Stimulated activated CD4-positive, alpha-beta T cell treated with anti-CD3 and anti-CD28 coated beads, Interleukin-1b, Interleukin-23, amount 100 ng/mL, for 4 hours (primary cell): ENCODE results near the gene DGCR8.
"Not testable (repeated sequence)": the region's sequence is repeated elsewhere in the genome, so short reads cannot be mapped to it uniquely, and the experiment has no call there.

Experiments
- DNase-seq, 2 donors: peaks; one replicate each; pipeline ENCODE4 v3.0.0-alpha.2; 2020; ENCODE audit warnings: low read depth in 2 of 2

DGCR8 gene

DNA sequence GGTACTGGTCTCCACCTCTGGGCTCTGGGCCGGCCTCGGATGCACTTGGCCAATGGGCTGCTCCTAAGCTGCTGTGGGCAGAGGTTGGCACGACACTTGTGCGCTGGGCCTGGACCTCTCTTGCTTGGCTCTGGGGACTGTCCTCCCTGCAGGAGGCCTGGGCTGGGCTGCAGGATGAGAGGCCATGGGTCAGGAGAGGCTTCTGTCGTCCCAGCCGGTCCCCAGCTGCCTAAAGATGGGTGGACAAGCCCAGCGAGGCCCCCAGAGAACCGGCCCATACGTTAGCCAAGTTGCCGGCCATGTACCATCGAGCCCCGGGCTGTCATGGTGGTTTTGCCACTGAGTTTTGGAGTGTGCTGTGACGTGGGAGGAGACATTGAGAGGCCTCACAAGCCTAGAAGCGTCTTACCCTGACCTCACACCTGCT, 72.4 kb downstream of the DGCR8 start:
- DNase-seq: no peak

DNA sequence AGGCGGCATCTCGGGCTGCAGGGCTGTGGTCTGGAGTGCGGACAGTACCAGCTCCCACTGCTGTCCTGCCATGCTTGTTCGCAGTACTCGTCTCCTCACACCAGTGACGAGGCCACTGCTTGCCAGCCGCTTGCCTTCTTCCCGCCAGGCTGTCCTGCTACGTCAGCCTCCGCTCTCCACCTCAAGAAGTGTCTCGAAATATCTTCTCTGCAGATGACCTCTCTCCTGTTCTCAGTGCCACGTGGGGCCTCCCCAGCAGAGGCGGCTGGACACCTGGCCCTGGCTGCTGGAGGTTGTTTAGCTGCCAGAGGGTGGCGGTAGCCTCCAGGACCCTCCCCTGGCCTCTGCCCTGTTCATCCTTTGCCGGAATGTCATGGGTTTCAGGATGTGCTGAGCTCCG, 73.9 kb downstream of the DGCR8 start:
- DNase-seq: no peak

DNA sequence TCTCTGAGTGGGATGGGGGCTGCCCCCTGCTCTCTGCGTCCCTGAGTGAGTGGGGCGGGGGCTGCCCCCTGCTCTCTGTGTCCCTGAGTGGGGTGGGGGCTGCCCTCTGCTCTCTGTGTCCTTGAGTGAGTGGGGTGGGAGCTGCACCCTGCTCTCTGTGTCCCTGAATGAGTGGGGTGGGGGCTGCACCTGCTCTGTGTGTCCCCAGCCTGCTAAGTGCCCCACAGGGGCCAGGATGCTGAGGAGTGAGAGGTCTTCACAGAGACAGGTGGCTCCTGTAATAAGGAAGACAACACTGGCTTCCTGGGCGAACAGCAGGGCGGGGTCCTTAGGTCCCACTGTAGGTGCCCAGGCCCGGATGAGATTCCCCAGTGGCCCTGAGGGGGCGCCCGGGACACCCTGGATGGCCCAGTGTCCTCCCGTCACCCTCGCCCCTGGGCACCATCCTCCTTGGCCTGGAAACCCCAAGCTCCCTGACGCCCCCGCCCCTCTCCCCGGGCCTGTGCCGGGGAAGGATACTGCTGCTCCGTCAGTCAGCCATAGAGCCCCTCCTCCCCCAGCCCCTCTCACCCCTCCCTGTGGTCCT, 74.7 kb downstream of the DGCR8 start:
- DNase-seq: no peak

DNA sequence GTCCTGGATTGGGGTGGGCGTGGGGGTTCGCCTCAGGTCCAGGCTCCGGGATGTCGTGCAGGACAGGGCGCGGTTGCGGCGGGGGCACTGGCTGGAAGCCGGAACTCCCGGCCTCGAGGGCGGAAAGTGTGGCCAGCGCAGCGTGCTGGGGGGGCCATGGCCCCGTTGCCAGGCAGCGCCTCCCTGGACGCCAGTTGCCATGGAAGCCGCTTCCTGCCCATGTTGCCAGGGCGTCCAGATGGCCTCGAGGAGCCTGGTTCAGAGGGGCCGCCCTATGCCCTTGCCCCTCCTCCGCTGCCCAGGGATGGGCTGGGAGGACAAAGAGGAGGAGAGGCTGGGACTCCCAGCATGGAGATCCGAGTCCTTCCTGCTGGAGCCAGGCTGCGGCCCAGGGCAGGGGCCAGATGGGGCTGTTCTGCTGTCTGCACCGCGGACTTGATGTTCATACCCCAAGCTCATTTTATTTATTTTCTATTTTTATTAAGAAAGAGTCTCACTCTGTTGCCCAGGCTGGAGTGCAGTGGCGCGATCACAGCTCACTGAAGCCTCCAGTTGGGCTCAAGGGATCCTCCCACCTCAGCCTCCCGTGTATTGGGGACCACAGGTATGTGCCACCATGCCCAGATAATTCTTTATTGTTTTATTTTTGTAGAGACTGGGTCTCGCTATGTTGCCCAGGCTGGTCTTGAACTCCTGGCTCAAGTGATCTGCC, 75.4 kb downstream of the DGCR8 start:
- DNase-seq: no peak

DNA sequence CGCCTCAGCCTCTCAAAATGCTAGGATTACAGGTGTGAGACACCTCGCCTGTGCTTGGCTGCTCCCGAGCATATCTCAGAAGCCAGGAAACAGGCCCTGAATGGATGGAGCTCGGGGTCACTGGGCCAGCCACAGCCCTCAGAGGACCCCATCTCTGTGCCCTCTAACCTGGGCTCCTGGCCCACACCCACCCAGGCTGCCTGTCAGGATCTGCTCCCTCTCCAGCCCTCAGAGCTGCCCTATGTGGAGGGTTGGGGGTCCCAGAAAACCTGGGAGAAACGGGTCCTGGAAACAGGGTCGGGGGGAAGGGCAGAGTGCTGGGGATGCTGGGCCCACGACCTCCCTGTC, 76.0 kb downstream of the DGCR8 start:
- no peak for DNase-seq

DNA sequence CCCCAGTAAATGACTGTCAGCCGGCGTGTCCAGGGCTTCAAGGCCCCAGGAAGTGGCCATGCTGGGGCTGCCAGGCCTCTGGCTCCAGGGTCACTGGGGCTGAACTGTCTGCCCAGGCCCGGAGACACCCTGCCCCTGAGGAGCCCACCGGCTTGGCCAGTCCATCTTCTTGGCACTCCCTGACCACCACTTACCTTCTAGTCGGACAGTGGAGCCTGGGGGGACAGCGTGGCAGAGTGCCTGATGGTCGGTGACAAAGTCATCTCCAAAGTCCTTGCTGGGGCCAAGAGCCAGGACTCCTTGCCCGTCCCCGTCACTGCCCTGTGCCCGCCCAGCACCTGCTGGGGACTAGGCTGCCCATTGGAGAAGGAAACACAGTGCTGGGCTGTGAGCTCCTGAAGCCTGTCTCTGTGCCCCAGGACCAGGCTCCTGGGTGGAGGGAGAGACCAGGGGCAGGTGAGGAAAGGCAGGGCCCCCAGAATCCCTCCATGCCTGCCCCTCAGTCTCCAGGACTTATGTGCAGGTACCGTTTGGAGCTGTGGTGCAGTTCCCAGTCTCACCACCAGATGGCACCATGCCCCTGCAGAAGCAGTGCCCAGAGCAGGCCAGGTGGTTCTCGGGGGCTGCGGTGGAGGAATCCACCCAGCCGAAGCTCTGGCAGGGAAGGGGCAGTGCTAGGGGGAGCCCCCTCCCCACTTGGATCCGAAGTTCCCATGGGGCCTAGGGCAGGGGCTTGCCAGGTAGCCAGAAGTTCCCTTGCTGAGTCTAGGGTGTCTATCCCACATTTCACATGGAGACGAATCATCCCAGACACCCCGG, 76.8 kb downstream of the DGCR8 start:
- DNase-seq: peak; percentile 91 to 92

DNA sequence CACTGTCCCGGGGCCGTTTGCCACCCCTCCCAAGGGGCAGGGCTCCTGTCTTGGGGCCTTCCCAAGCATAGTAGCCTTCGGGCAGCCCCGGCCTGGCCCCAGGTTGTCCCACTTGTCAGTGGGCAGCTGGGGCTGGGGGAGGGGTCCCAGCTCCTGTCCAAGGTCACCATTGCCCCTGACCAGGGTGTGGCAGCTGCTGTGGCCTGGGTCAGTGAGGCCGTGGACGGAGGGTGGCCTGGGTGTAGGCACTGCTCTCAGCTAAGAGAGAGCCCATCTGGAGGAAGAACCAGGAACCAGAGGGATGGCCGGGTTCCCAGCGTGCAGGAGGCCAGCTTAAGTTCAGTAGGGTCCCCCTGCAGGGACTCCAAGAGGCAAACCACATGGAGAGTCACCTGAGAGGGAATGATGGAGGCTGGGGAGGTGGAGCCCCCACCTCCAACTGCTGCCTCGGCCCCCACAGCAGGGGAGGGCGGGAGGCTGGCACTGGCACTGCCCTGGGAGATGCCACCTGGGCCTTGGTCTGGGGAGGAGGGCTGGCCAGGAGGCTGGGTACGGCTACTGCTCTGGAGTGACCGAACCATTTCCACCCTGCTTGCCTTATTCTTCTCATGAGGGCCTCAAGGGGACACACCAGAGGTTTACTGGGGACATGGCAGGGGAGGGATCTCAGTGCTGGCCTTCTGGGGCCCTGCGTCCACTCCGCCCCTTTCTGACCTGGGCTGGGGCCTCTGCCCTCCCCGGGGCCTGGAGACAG, 77.6 kb downstream of the DGCR8 start:
- no peak for DNase-seq

DNA sequence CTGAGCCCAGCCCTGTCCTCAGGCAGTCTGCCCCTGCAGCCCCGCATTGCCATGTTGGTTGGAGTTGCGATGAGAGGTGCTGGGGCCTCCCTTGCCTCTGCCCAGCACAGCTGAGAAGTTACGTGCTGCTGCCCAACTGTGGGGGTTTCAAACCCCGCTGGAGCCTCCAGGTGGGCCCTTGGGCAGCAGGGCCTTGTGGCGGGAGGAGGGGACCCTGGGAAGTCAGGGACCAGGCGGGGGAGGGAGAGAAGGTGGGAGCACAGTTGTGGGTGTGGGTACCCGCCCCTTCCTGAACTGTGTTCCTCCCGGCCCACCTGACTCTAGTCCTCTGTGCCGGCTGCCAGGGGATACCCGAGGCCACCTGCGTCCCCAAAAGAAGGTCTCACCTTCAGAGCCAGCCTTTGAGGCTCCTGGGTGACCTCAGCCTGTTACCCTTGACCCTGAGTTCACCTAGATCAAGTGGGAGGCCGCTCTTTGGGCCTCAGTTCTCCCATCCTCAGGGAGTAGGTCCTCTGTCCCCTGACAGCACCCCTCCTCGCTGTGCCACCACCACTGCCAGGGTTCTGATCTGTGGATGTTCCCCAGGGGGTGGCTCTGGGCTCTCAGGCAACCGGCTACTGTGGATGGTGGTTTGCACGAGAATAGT, 78.5 kb downstream of the DGCR8 start:
- no peak for DNase-seq

DNA sequence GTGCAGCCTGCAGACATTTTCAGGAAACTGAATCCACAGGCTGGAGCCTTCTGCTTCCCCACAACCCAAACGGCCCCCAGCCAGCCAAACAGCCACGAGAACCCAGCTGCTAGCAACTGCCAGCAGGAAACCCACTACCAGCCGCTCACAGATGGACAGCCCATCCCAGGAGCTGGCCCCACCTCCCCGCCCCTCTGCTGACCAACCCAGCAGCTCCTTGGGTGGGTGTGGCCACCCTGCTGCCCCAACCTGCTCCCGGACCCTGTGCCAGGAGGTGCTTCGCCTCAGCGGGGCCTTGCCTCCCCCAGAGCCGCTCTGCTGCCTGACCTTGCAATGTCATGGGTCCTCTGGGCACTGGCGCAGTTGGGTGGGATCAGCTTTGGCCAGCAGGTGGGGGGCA, 79.0 kb downstream of the DGCR8 start:
- no peak for DNase-seq

DNA sequence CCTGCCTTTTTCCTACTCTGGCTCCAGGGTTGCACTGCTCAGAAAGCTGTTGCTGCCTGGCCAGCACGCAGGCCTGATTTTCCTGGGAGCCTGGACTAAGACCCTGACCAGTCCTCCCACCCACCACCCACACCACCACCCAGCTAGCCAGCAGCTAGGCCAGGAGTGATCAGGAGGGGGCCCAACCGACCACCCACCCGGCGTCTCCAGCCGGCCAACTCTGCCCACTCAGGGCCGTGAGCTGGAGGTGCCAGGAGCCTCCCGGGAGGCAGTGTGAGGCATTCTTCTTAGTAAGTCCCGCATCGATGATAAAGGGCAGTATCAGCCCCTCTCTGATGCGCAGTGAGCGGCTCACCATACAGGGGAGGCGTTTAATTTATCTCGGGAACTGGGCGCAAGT, 79.5 kb downstream of the DGCR8 start:
- not testable (repeated sequence) for DNase-seq

DNA sequence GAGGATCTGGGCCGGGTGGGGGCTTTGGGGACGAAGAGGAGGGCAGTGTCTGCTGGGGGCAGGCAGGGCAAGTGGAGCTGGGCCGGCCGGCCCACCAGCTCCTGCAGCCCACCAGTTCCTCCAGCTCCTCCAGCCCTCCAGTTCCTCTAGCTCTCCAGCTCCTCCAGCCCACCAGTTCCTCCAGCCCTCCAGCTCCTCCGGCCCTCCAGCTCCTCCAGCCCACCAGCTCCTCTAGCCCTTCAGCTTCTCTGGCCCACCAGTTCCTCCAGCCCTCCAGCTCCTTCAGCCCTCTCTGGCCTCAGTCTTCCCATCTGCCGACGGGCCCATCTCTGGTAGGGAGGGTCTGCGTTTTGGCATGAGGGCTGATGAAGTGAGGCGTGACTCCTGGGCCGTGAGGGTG, 80.0 kb downstream of the DGCR8 start:
- DNase-seq: no peak
